Measurements from ENCODE around the gene TRPM6.

Gene TRPM6

GRCh38 chr9:74742792-74743730, 144.7 kb downstream of the TRPM6 start:
- peaks cover 0 to 6% (median 2%) of the 10 kb centered on the region in 4 donors for H3K4me1 ChIP-seq
- peak; percentile 33 to 38 for TF ChIP-seq CTCF (IDR thresholded peaks at IDR 0.05)
- no peaks in the 10 kb centered on the region for H3K9me3 ChIP-seq
- H3K27me3 ChIP-seq: peaks cover 0 to 7% of the 10 kb centered on the region in 2 donors
- H3K4me3 ChIP-seq: no peak overlapping the region
- DNase-seq: no peak
- no peaks in the 10 kb centered on the region for H3K36me3 ChIP-seq
- H3K27ac ChIP-seq: no peak overlapping the region
- intact Hi-C loops (cut with DNase I; ENCODE audit: low total_unique reads): no loop called here

- Histone ChIP-seq H3K27me3 (peaks cover 0 to 7% of the 10 kb centered on the region in 2 donors), H3K27ac (no peak overlapping the region), H3K9me3 (no peaks in the 10 kb centered on the region), H3K36me3 (no peaks in the 10 kb centered on the region), H3K4me3 (no peak overlapping the region), H3K4me1 (peaks cover 0 to 6% (median 2%) of the 10 kb centered on the region in 4 donors)
- TF ChIP-seq CTCF (IDR thresholded peaks at IDR 0.05): no peak
- DNase-seq: no peak
- intact Hi-C loops (cut with DNase I; ENCODE audit: low total_unique reads): no loop called here
These were observed 145.4 kb downstream of the TRPM6 start for GRCh38 chr9:74742191-74742790.

GRCh38 chr9:74736646-74737045, 151.1 kb downstream of the TRPM6 start:
- Histone ChIP-seq H3K36me3 (no peaks in the 10 kb centered on the region), H3K27me3 (peaks cover 0 to 7% of the 10 kb centered on the region in 2 donors), H3K4me3 (no peak overlapping the region), H3K9me3 (no peaks in the 10 kb centered on the region), H3K27ac (no peak overlapping the region), H3K4me1 (no peaks in the 10 kb centered on the region)
- no peak for DNase-seq
- no peak for TF ChIP-seq CTCF (IDR thresholded peaks at IDR 0.05)
- intact Hi-C loops (cut with DNase I; ENCODE audit: low total_unique reads): no loop called here

- no peak overlapping the region for H3K27ac ChIP-seq
- no peaks in the 10 kb centered on the region for H3K4me1 ChIP-seq
- no peaks in the 10 kb centered on the region for H3K9me3 ChIP-seq
- no peak for DNase-seq
- no peak overlapping the region for H3K4me3 ChIP-seq
- intact Hi-C loops (cut with DNase I; ENCODE audit: low total_unique reads): no loop called here
- H3K27me3 ChIP-seq: no peaks in the 10 kb centered on the region
- no peak for TF ChIP-seq CTCF (IDR thresholded peaks at IDR 0.05)
- no peaks in the 10 kb centered on the region for H3K36me3 ChIP-seq
These were observed 152.0 kb downstream of the TRPM6 start for GRCh38 chr9:74735761-74736160.

- Histone ChIP-seq H3K4me3 (no peak overlapping the region), H3K27ac (no peak overlapping the region), H3K9me3 (no peaks in the 10 kb centered on the region), H3K27me3 (no peaks in the 10 kb centered on the region), H3K4me1 (peaks cover 0 to 4% (median 0%) of the 10 kb centered on the region in 4 donors), H3K36me3 (no peaks in the 10 kb centered on the region)
- no peak for DNase-seq
- no peak for TF ChIP-seq CTCF (IDR thresholded peaks at IDR 0.05)
- intact Hi-C loops (cut with DNase I; ENCODE audit: low total_unique reads): no loop called here
These were observed 158.5 kb downstream of the TRPM6 start for GRCh38 chr9:74729136-74729695.
